Activated CD4-positive, alpha-beta memory T cell treated with anti-CD3 and anti-CD28 coated beads for 36 hours (primary cell): Measurements from ENCODE around the gene RTP5. TPM values are rescaled to one million over a fixed set of nuclear protein-coding genes. Genes with fewer than 3 reads are reported as not detected.
"Not testable (repeated sequence)": the region's sequence is repeated elsewhere in the genome, so short reads cannot be mapped to it uniquely, and the experiment has no call there.

Source experiments
- CTCF ChIA-PET: fragments of 350-600 bp; sonication (Branson Sonifier 250); formaldehyde crosslinking; loops from one replicate; lab custom pipeline; 2021; ENCODE audit warnings: antibody characterized with exemption, inconsistent platforms; lab: Charles Lee
- POLR2A ChIA-PET: fragments of 350-600 bp; sonication (Branson Sonifier 250); formaldehyde crosslinking; loops from one replicate; lab custom pipeline; 2021; ENCODE audit warnings: antibody characterized with exemption; lab: Charles Lee
- DNase-seq: peaks from one replicate; pipeline ENCODE4 v3.0.0-alpha.2; 2020
- H3K27ac Mint-ChIP-seq: one replicate; pipeline ENCODE4 v1.8.0; 2021; ENCODE audit warnings: mixed read lengths
- H3K27me3 Mint-ChIP-seq: one replicate; pipeline ENCODE4 v1.8.0; 2021; ENCODE audit warnings: mixed read lengths
- H3K36me3 Mint-ChIP-seq: one replicate; pipeline ENCODE4 v1.8.0; 2021; ENCODE audit warnings: mixed read lengths
- H3K4me1 Mint-ChIP-seq: one replicate; pipeline ENCODE4 v1.8.0; 2021; ENCODE audit warnings: low read depth, mixed read lengths
- H3K4me3 Mint-ChIP-seq: one replicate; pipeline ENCODE4 v1.8.0; 2021; ENCODE audit warnings: mild to moderate bottlenecking, mixed read lengths
- H3K9me3 Mint-ChIP-seq: one replicate; pipeline ENCODE4 v1.8.0; 2021; ENCODE audit warnings: mixed read lengths
- intact Hi-C: fragments of 100-400 bp; cut with micrococcal nuclease; formaldehyde crosslinking; loops from one replicate; pipeline ENCODE4 v1.15.1; 2023
- total RNA-seq, 2 experiments: library from RNA; stranded (reverse); gene quantifications; one replicate each; pipeline ENCODE4 v1.2.3, GENCODE V29; 2021

RTP5 gene
- total RNA-seq, 2 experiments from 2014 or later = 0.10 to 0.12 TPM

DNA sequence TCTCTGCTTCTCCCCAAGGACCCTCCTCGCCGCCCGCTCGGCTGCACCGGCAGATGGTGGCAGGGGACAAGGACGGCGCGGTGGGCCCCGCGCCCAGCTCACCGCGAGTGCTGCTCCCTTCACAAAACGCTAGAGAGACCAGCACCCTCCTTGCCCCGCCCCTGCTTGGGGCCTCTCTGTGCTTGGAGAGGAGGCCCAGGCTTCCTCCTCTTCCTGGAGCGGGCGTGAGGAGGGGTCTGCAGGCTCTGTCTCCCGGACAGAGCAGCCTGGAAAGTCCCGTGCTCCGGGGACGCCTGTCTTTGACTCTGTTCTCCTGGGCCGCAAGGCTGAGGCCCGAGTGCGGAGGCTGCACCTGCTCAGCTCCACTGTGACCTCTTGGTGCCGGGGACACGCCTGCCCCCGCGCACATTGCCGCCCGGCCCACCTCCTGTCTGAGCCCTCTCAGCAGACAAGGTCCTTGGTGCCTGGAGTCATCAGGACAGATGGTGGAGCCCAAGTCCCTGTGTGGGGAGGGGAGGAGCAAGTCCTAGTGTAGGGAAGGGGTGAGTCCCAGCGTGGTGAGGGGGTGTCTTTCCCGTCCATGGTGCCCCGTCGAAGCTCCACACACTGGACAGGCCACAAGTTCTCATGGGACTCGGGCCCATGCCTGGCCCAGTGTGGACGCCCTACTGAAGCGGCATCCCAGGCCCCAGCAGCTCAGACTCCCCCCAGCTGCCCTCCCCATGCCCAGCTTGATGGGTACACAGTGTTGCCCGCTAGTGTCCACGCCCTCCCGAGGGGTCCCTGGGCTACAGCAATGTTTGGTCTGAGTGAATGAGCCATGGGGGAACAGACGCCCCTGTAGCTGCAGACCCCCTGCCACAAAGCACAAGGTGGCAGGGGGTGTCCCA lies 33.8 kb downstream of the RTP5 start:
- Mint-ChIP-seq H3K4me1 (no peaks in the 10 kb centered on the region), H3K27ac (no peak overlapping the region), H3K4me3 (no peak overlapping the region), H3K9me3 (no peaks in the 10 kb centered on the region), H3K36me3 (peaks cover 6% of the 10 kb centered on the region), H3K27me3 (no peaks in the 10 kb centered on the region)
- intact Hi-C loops = no loop called here
- CTCF ChIA-PET = no interaction called here
- DNase-seq = no peak
- POLR2A ChIA-PET = no interaction called here

DNA sequence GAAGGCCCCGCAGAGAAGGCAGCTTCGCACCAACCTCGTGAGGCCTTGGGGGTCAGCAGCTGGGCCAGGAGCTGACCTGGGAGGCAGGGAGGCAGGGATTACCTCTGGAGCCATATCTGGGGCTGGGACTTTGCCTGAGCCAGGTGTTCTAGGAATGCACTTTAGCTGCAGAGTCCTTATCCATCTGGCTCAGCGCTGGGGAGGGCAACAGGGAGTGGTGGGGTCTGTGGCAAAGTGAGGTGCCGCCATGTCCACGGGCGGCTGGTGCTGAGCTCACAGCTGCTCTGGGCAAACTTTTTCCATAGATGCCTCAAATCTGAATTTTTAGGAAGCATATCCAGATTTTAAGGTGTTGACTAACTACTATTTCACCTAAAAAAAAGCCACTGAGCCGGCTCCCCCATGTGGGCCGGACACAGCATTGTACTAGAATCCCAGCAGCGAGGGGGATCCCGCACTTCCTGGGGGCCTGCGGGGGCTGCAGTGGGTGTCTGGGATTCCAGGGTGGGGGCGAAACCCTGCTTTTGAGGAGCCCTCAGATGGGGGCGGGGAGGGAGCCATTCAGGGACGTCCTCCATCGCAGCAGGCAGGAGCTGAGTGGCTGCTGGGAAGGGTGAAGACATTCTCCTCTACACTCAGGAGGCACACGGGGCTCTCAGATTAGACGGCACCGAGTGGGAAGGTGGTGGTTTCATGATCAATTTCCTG lies 34.6 kb downstream of the RTP5 start:
- Mint-ChIP-seq H3K4me3 (no peak overlapping the region), H3K27me3 (no peaks in the 10 kb centered on the region), H3K36me3 (peaks cover 6% of the 10 kb centered on the region), H3K27ac (no peak overlapping the region), H3K4me1 (no peaks in the 10 kb centered on the region), H3K9me3 (no peaks in the 10 kb centered on the region)
- intact Hi-C loops = no loop called here
- ChIA-PET CTCF (no interaction called here), POLR2A (no interaction called here)
- DNase-seq = no peak

DNA sequence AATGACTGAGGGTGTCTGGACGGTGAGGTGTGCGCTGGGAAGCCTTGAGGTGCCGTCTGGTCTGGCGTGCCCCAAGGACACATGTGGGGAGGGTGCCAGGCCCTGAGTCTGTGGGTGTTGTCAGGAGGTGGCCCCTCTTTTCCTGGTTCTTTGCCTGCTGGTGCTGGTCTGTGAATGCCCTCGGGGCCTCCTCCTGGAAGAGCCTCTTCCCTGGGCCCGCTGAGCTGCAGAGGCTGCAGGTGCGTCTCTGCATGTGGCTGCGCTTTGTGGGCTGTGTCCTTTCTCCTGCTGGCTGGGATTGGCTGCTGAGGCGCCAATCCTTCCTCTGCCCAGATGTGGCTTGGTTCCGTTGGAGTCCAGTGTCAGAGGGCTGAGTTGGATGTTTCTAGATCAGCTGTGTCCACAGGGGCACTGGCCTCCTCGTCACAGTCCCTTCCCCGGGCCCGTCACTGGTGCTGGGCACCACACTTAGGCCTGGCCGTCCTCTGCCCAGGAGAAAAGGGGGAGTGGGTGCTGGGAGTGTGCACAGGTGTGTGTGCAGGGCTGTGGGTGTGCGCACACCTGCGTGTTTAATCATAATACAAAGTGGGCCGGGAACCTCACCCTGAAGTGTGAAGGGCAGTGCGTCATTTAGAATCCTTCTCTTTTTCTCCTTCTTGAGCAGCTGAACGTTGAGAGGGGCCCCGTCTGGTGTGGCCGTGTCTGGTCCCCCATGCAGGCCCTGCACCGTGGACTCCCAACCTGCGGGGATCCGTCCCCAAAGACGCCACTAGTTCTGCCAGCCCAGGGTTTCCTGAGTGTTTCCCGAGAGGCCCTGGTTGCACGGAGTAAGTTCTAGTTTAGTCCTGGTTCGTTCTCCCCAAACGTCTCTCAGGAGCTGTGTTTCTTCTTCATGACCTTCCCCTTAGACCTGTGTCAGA lies 35.5 kb downstream of the RTP5 start:
- no peaks in the 10 kb centered on the region for H3K9me3 Mint-ChIP-seq
- no peak overlapping the region for H3K27ac Mint-ChIP-seq
- no peaks in the 10 kb centered on the region for H3K4me1 Mint-ChIP-seq
- peaks cover 6% of the 10 kb centered on the region for H3K36me3 Mint-ChIP-seq
- intact Hi-C loops = no loop called here
- CTCF ChIA-PET = no interaction called here
- DNase-seq = no peak
- no peak overlapping the region for H3K4me3 Mint-ChIP-seq
- no peaks in the 10 kb centered on the region for H3K27me3 Mint-ChIP-seq
- POLR2A ChIA-PET = no interaction called here

DNA sequence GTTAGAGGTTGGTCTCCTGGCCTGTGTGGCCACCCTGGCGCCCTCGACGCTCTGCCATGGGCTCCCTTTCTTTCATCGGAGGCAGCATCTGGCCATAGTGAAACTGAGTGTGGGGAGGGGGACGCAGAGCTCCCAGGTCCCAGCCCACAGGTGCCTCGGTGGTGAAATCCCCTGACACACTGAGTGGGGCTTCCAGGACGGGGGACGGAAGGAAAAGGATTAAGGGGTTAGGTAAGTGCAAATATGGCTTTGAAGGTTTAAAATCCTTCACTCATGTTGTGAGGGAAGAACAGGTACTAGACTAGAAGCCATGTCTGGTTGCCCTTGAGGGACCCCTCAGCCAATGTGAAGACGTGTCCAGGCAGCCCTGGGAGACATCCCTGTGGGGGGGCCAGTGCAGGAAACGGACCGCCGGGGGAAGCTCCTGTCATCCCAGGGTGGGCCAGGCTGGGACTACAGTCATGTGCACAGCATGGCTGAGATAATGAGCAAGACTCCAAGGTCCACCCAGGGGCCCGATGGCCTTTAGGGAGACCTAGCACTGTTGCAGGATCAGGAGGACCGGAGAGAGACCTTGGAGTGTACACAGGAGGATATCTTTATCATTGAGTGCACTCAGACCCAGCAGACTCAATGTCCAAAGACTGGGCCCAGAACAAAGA lies 36.3 kb downstream of the RTP5 start:
- Mint-ChIP-seq H3K4me3 (no peak overlapping the region), H3K9me3 (no peaks in the 10 kb centered on the region), H3K36me3 (peaks cover 7% of the 10 kb centered on the region), H3K4me1 (no peaks in the 10 kb centered on the region), H3K27ac (no peak overlapping the region), H3K27me3 (no peaks in the 10 kb centered on the region)
- ChIA-PET POLR2A (no interaction called here), CTCF (no interaction called here)
- intact Hi-C loops = no loop called here
- DNase-seq = no peak

GRCh38 chr2:241906378-241906770 lies 36.8 kb downstream of the RTP5 start:
- H3K4me1 Mint-ChIP-seq, CTCF ChIA-PET, POLR2A ChIA-PET, H3K27me3 Mint-ChIP-seq, H3K4me3 Mint-ChIP-seq, H3K36me3 Mint-ChIP-seq, intact Hi-C loops, H3K9me3 Mint-ChIP-seq, H3K27ac Mint-ChIP-seq, DNase-seq: not testable (repeated sequence)

GRCh38 chr2:241906826-241907570 lies 37.5 kb downstream of the RTP5 start:
- intact Hi-C loops = no loop called here
- Mint-ChIP-seq H3K27ac (no peak overlapping the region), H3K4me1 (no peaks in the 10 kb centered on the region), H3K9me3 (no peaks in the 10 kb centered on the region), H3K4me3 (no peak overlapping the region), H3K27me3 (no peaks in the 10 kb centered on the region), H3K36me3 (peaks cover 6% of the 10 kb centered on the region)
- ChIA-PET POLR2A (no interaction called here), CTCF (no interaction called here)
- no peak for DNase-seq

DNA sequence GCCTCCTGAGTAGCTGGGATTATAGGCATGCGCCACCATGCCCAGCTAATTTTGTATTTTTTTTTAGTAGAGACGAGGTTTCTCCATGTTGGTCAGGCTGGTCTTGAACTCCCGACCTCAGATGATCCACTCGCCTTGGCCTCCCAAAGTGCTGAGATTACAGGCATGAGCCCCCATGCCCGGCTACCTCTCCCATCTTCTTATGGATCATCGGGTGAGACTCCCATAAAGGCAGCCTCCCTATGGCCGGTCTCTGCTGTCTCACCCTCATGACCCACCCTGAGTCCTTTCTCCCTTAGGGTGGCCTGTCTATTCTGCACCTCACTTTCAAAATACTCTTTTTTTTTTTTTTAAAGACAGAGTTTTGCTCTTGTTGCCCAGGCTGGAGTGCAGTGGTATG lies 38.3 kb downstream of the RTP5 start:
- H3K27me3 Mint-ChIP-seq, H3K4me3 Mint-ChIP-seq, intact Hi-C loops, DNase-seq, H3K4me1 Mint-ChIP-seq, H3K9me3 Mint-ChIP-seq, CTCF ChIA-PET, H3K36me3 Mint-ChIP-seq, H3K27ac Mint-ChIP-seq, POLR2A ChIA-PET: not testable (repeated sequence)

DNA sequence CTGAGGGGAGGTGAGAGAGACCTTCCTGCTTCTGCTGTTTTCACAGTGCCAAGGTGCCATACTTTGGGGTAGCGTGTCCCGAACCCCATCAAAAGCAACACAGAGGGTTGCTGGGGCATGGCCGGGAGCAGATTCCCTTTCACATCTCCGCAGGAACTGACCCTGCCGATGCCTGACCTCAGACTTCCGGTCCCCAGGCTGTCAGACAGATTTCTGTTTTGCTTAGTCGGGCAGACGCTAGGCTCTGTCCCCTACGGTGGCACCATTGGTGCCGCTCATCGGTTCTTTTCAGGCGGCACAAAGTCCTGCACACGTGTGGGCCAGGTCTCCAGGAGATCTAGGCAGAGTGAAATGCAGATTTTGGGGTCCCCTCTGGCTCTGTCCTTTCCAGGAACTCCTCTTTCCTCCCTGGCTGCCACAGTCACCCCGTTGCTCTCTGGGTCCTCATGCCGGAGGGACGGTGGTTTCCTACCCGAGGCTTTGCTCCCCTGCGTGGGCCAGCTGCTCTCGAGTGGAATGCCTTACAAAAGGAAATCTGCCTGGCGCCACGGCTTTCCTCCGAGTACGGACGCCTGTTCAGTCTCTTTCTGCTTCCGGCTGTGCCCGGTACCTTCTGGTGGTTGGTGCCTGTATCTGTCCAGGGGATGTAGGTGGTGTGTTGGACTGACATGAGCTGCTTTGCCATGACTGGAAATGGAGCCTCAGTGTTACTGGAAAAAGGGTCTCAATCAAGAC lies 39.3 kb downstream of the RTP5 start:
- intact Hi-C loops = no loop called here
- no peak for DNase-seq
- peaks cover 8% of the 10 kb centered on the region for H3K36me3 Mint-ChIP-seq
- H3K27ac Mint-ChIP-seq = no peak overlapping the region
- H3K9me3 Mint-ChIP-seq = no peaks in the 10 kb centered on the region
- ChIA-PET CTCF (interaction anchor here (0.8 kb wide), 1 partner anchor 42 kb away, joined by 3 read pairs; no protein-coding TSS in a partner anchor), POLR2A (interaction anchor here (0.5 kb wide), 1 partner anchor 110 kb away, joined by 6 read pairs; no protein-coding TSS in a partner anchor)
- no peaks in the 10 kb centered on the region for H3K27me3 Mint-ChIP-seq
- H3K4me1 Mint-ChIP-seq = no peaks in the 10 kb centered on the region
- no peak overlapping the region for H3K4me3 Mint-ChIP-seq

- ChIA-PET POLR2A (interaction anchor here (0.5 kb wide), 1 partner anchor 109 kb away, joined by 6 read pairs; no protein-coding TSS in a partner anchor), CTCF (interaction anchor here (0.8 kb wide), 1 partner anchor 41 kb away, joined by 3 read pairs; no protein-coding TSS in a partner anchor)
- no peak overlapping the region for H3K4me3 Mint-ChIP-seq
- peaks cover 9% of the 10 kb centered on the region for H3K36me3 Mint-ChIP-seq
- intact Hi-C loops = no loop called here
- H3K9me3 Mint-ChIP-seq = no peaks in the 10 kb centered on the region
- no peak overlapping the region for H3K27ac Mint-ChIP-seq
- H3K27me3 Mint-ChIP-seq = no peaks in the 10 kb centered on the region
- no peaks in the 10 kb centered on the region for H3K4me1 Mint-ChIP-seq
- no peak for DNase-seq
Observed at GRCh38 chr2:241909769-241910168, 40.2 kb downstream of the RTP5 start.

DNA sequence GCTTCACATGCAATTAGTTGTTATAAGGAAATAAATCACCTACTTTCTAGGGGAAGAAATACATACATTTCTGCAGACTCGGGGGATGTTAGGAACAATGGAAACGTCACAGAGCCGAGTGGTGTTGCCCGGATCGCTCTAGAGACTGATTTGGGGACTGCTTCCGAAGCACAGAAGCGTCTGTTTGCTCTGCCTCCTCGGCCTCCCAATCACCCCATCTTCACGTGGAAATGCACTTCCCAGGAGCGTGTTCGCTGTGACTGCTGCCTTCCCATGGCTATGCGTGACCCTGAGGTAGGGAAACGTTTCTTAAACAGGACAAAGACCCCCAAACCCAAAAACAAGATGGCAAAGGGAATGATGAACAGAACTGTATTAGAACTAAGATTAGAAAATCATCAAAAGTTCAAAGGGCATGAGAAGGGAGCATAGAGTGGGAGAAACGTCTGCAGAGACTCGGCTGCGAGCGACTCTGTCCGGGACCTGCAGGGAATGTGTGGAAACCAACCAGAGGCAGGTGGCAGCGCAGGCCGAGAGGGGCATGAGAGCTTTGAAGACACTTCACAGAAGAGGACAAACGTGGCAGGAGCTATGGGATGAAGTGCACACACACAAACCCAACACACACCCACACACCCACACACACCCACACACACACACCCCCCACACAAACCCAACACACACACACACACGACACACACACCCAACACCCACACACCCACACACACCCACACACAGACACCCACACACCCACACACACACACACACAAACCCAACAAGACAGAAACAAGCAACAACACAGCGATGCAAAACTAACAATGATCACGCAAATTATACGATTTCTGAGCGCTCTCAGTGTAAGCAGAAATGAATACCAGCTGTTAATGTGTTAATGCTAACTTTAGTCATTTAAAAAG lies 41.3 kb downstream of the RTP5 start:
- DNase-seq = no peak
- intact Hi-C loops = no loop called here
- no peaks in the 10 kb centered on the region for H3K4me1 Mint-ChIP-seq
- H3K27me3 Mint-ChIP-seq = no peaks in the 10 kb centered on the region
- ChIA-PET POLR2A (no interaction called here), CTCF (no interaction called here)
- H3K27ac Mint-ChIP-seq = no peak overlapping the region
- H3K9me3 Mint-ChIP-seq = no peaks in the 10 kb centered on the region
- no peak overlapping the region for H3K4me3 Mint-ChIP-seq
- H3K36me3 Mint-ChIP-seq = peaks cover 9% of the 10 kb centered on the region
